Duodenal mucosa (tissue), 2 donors: ENCODE results near the gene PRMT3.
"Not testable (repeated sequence)": the region's sequence is repeated elsewhere in the genome, so short reads cannot be mapped to it uniquely, and the experiment has no call there.

Experiments used
- H3K27ac ChIP-seq: one replicate; pipeline ENCODE4 v1.7.0; 2013; ENCODE audit warnings: low read depth, low read length
- H3K27me3 ChIP-seq, 2 donors: one replicate each; pipeline ENCODE4 v1.7.0; 2013; ENCODE audit warnings: low read length in 2 of 2, control low read depth in 1 of 2; ENCODE audit not compliant: insufficient read depth in 2 of 2, control insufficient read depth in 1 of 2
- H3K36me3 ChIP-seq, 2 donors: one replicate each; pipeline ENCODE4 v1.7.0; 2013; ENCODE audit warnings: low read length in 2 of 2, control low read depth in 1 of 2; ENCODE audit not compliant: insufficient read depth in 2 of 2, control insufficient read depth in 1 of 2
- H3K4me1 ChIP-seq, 2 donors: one replicate each; pipeline ENCODE4 v1.7.0; 2013; ENCODE audit warnings: low read length in 2 of 2, control low read depth in 1 of 2; ENCODE audit not compliant: insufficient read depth in 2 of 2, control insufficient read depth in 1 of 2
- H3K4me3 ChIP-seq, 2 donors: one replicate each; pipeline ENCODE4 v1.7.0; 2013; ENCODE audit warnings: low read length in 2 of 2, low read depth in 1 of 2
- H3K9ac ChIP-seq, 2 donors: one replicate each; pipeline ENCODE4 v1.7.0; 2013; ENCODE audit warnings: low read length in 2 of 2, low read depth in 1 of 2
- H3K9me3 ChIP-seq, 2 donors: one replicate each; pipeline ENCODE4 v1.7.0; 2013; ENCODE audit warnings: low read length in 2 of 2, control low read depth in 1 of 2; ENCODE audit not compliant: control insufficient read depth in 1 of 2

PRMT3 gene

DNA sequence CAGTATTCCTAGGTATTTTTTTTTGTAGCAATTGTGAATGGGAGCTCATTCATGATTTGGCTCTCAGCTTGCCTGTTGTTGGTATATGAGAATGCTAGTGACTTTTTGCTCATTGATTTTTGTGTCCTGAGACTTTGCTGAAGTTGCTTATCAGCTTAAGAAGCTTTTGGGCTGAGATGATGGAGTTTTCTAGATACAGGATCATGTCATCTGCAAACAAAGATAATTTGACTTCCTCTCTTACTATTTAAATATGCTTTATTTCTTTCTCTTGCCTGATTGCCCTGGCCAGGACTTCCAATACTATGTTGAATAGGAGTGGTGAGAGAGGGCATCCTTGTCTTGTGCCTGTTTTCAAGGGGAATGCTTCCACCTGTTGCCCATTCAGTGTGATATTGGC lies 84.4 kb downstream of the PRMT3 start:
- H3K36me3 ChIP-seq, H3K9me3 ChIP-seq, H3K4me3 ChIP-seq, H3K4me1 ChIP-seq, H3K27ac ChIP-seq, H3K27me3 ChIP-seq, H3K9ac ChIP-seq: not testable (repeated sequence)

DNA sequence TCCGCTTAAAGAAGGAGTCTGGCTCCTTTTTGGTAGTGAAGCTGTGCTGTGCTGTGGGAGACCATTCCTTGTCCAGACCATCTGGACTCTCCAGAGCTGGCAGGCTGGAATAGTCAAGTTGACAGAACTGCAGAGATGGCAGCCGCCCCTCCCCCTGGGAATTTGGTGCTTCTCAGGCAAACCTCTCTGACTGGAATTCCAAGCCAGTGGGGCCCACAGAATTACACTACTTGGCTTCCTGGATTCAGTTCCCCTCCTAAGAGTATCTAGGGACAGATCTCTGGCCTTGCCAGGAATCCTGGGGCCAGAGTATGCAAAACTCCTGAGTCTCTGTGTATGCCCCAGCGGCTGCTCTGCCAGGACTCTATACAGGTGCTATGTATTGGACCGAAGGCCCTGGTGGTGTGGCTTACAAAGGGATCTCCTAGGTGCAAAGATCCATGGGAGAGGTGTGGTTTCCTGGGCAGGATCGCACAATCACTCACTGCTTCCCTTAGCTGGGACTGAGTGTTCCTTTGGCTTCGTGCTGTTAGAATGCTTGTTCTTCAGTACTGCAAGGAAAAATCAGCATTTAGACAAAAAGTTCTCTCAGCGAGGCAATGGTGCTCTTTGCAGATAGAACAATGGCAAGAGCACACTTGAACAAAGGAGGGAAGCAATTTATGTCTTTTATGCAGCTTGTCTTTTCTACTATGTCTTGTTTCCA lies 86.8 kb downstream of the PRMT3 start:
- peaks cover 0 to 3% of the 10 kb centered on the region in 2 donors for H3K9me3 ChIP-seq
- H3K27ac ChIP-seq = no peak overlapping the region
- peaks cover 0 to 3% of the 10 kb centered on the region in 2 donors for H3K4me1 ChIP-seq
- H3K4me3 ChIP-seq = no peak overlapping the region
- no peaks in the 10 kb centered on the region for H3K27me3 ChIP-seq
- no peak overlapping the region for H3K9ac ChIP-seq
- H3K36me3 ChIP-seq = peaks cover 0 to 5% of the 10 kb centered on the region in 2 donors

DNA sequence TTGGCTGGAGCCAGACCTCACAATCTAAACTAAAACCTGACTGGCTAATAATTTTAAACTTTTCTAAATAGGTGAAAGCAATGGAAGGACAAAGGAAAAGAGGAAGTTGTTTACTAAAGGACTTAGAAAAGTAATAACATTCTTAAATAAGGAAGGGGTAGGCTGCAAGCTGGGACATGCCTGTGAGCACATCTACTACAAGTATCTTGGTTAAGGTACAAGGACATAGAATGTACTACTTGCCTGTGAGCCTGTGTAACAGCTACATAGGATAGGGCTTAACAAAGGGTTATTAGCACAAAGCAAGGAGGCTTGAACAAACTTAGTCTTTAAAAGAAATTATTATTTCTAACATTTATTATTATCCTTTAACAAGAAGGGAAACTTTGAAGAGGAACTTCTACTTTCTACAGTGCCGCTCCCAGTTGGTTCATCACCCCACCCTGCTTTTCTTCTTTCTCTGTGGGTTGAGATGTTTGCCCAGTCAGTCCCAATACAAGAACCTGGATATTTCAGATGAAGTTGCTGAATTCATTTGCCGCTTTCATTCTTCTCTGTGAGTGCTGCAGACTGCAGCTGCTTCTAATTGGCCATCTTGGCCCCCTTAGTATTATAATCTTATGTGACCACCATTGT lies 87.5 kb downstream of the PRMT3 start:
- H3K4me1 ChIP-seq = peaks cover 0 to 3% of the 10 kb centered on the region in 2 donors
- H3K9ac ChIP-seq = no peak overlapping the region
- no peaks in the 10 kb centered on the region for H3K27me3 ChIP-seq
- H3K4me3 ChIP-seq = no peak overlapping the region
- H3K36me3 ChIP-seq = peaks cover 0 to 5% of the 10 kb centered on the region in 2 donors
- H3K27ac ChIP-seq = no peak overlapping the region
- peaks cover 0 to 3% of the 10 kb centered on the region in 2 donors for H3K9me3 ChIP-seq

DNA sequence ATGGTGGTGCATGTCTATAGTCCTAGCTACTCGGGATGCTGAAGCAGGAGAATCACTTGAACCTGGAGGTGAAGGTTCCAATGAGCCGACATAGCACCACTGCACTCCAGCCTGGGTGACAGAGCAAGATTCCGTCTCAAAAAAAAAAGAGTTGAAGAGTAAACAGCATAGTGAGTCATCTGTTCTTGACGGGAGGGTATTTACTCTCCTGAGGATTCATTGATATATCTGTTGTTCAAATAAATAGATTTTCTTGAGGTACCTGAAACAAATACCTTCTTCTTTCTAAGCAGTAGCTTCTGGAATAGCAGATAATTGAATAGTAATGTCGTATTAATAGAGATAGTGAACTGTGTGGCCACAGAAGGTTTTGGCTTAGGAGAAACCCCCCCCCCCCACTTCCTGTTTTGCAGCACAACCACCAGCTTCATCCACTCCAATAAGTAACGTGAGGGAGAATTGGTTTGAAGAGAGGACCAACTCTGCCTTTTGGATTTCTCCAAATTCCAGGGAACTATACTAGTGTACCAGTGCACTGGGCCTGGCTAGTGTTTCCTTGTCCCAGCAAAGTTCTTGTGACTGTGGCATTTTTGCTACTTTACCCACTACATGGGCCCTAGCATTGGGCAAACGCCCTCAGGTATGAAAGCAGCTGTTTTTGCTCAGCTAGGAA lies 90.0 kb downstream of the PRMT3 start:
- Histone ChIP-seq H3K9ac (no peak overlapping the region), H3K9me3 (no peaks in the 10 kb centered on the region), H3K4me1 (peaks cover 0 to 3% of the 10 kb centered on the region in 2 donors), H3K36me3 (no peaks in the 10 kb centered on the region), H3K4me3 (no peak overlapping the region), H3K27ac (no peak overlapping the region), H3K27me3 (no peaks in the 10 kb centered on the region)

DNA sequence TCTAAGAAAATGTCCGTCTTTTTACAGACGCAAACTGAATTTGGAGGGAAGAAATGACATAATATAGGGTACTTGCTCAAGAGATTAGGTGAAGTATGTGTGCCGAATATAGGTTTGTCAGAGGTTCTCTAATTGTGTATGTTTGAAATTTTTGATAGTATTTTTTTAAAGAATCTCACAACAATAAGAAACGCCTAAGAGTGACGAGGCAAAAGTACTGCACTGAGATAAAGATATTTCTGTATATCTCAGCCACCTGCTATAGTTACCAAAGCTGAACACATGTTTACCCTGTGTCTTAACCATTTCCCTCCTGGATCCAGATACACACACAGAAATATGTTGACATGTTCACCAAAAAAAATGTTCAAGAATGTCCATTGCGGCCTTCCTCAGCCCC lies 92.0 kb downstream of the PRMT3 start:
- no peaks in the 10 kb centered on the region for H3K9me3 ChIP-seq
- H3K36me3 ChIP-seq = no peaks in the 10 kb centered on the region
- H3K4me1 ChIP-seq = no peaks in the 10 kb centered on the region
- no peak overlapping the region for H3K4me3 ChIP-seq
- H3K9ac ChIP-seq = no peak overlapping the region
- no peaks in the 10 kb centered on the region for H3K27me3 ChIP-seq
- no peak overlapping the region for H3K27ac ChIP-seq

DNA sequence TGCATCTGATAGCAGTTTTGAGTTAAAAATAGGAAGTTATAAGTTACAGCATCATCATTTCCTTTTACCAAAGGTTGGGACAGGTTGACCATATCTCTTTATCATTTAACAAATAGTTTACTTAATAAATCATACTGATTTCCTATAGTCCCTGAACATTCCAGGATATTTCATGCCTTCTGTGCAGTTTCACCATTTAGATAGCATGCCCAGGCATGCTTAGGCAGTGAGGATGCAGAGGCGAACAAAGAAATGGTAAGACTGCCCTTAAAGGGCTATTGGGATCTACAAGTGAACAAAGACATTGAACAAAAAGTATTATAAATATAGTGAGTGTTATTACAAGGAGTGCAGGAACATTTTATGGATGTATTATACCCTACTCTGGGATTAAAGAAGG lies 96.4 kb downstream of the PRMT3 start:
- H3K27ac ChIP-seq = no peak overlapping the region
- peaks cover 0 to 2% of the 10 kb centered on the region in 2 donors for H3K36me3 ChIP-seq
- H3K4me1 ChIP-seq = no peaks in the 10 kb centered on the region

DNA sequence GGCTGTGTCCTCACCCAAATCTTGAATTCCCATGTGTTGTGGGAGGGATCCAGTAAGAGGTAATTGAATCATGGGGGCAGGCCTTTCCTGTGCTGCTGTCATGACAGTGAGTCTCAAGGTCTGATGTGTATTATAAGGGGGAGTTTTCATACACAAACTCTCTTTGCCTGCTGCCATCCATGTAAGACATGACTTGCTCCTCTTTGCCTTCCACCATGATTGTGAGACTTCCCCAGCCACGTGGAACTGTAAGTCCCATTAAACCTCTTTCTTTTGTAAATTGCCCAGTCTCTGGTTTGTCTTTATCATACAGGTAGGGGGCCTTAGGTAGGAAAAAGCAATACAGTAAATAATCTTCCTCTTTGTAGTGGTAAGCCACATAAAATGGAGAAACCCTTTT lies 96.9 kb downstream of the PRMT3 start:
- not testable (repeated sequence) for H3K4me1 ChIP-seq, H3K27me3 ChIP-seq, H3K27ac ChIP-seq, H3K9ac ChIP-seq, H3K9me3 ChIP-seq, H3K36me3 ChIP-seq, H3K4me3 ChIP-seq

More for the DNA sequence above, 96.4 kb downstream of the PRMT3 start:
- no peak overlapping the region for H3K4me3 ChIP-seq
- H3K27me3 ChIP-seq = no peaks in the 10 kb centered on the region
- no peaks in the 10 kb centered on the region for H3K9me3 ChIP-seq
- no peak overlapping the region for H3K9ac ChIP-seq

DNA sequence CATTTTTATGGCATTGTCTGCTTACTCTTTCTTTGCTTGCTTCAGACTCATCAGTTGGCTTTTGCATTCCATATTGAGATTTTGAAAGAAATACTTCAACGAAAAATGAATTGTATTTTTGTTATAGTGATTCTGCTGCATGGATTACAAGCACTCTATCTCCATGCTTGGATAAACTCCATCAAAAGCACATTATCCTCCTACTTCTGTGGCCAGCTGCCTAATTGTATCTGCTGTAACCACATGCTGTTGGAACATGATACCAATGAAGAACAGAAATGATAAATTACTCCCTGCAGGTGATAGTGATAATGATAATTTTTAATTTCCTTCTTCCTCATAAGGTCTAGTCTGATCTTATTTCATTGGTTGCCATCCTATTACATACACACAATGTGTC lies 100.8 kb downstream of the PRMT3 start:
- no peak overlapping the region for H3K27ac ChIP-seq
- H3K4me1 ChIP-seq = no peaks in the 10 kb centered on the region
- H3K9ac ChIP-seq = no peak overlapping the region
- H3K9me3 ChIP-seq = no peaks in the 10 kb centered on the region
- H3K27me3 ChIP-seq = no peaks in the 10 kb centered on the region
- H3K4me3 ChIP-seq = no peak overlapping the region
- peaks cover 0 to 2% of the 10 kb centered on the region in 2 donors for H3K36me3 ChIP-seq

DNA sequence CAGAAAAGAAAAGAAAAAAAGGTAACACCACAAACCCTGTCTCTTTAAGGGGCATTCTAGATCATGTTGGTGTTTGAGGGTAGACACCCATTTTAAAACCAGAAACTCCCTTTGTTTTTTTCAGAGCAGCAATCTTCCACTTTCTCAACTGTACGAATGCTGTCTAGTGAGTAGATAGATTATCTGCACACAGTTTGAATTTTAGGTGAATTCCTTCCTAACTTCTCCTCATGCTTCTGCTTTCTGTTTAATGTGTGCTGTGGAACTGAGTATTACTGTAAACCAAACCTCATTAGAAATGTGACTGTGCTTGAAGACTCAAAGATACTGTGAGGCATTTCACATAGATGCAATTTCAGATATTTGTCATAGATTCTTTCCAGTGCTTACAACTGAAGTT lies 102.4 kb downstream of the PRMT3 start:
- Histone ChIP-seq H3K4me3 (no peak overlapping the region), H3K27me3 (no peaks in the 10 kb centered on the region), H3K9me3 (no peaks in the 10 kb centered on the region), H3K4me1 (no peaks in the 10 kb centered on the region), H3K9ac (no peak overlapping the region), H3K27ac (no peak overlapping the region), H3K36me3 (peaks cover 0 to 6% of the 10 kb centered on the region in 2 donors)

DNA sequence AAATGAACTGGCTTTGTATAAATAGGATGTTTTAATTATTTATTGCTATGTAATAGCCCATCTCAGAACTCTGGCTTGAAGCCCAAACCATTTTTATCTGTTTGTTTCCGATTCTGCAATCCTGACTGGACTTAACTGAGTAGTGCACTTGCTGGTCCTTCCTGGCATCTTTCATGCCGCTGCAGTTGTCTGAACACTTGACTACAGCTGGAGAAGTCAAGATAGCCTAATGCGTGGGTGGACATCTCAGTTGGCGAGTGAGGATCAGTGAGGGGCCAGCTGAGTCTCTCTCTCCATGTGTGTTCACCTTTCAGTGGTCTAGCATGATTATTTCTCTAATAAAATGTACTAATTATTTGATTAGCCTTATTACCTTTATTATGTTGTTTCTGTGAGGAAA lies 105.8 kb downstream of the PRMT3 start:
- H3K36me3 ChIP-seq = peaks cover 0 to 11% of the 10 kb centered on the region in 2 donors
- no peak overlapping the region for H3K27ac ChIP-seq
- H3K9me3 ChIP-seq = no peaks in the 10 kb centered on the region
- H3K4me3 ChIP-seq = no peak overlapping the region
- H3K4me1 ChIP-seq = no peaks in the 10 kb centered on the region
- H3K27me3 ChIP-seq = no peaks in the 10 kb centered on the region
- H3K9ac ChIP-seq = no peak overlapping the region
